ENCODE results near the gene GRM8. TPM values are rescaled to one million over a fixed set of nuclear protein-coding genes. Genes with fewer than 3 reads are reported as not detected.
"Not testable (repeated sequence)": the region's sequence is repeated elsewhere in the genome, so short reads cannot be mapped to it uniquely, and the experiment has no call there.

GRM8 gene
- total RNA-seq, 2 experiments from 2014 or later: not detected

DNA sequence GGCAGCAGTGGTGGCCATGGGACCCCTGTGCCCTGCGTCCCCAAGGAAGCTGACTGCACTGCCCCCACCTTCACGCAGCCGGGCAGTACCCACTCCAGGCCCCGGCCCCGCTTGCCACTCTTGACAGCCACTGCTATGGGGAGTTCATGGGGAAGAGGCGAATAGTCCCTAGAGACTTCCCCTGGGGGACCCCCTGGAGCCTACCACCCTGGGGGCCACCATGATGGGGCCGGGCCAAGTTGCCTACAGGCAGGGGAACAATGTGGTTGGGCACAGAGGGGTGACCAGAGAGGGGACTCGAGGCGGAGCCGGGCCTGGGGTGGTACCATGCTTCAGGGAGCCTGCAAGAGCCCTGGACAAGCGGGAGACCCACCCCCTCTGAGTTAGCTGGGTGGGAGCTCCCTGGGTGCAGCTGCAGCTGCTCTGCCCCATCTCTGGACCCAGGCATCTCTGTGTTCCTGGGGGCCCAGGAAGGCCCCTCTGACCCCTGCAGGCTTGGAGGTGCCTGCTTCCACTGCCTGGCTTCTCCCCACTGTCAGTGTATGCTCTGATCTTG is 567.6 kb downstream of the GRM8 start:
- Histone ChIP-seq H3K79me2 (ENCODE audit: insufficient read depth, low read depth, low read length) (no peaks in the 10 kb centered on the region), H3K4me1 (ENCODE audit: insufficient read depth, low read length, poor library complexity, severe bottlenecking) (no peaks in the 10 kb centered on the region), H3K27ac (ENCODE audit: low read depth, low read length, poor library complexity, severe bottlenecking) (no peak overlapping the region), H3K9me2 (ENCODE audit: insufficient read depth, low read length) (no peaks in the 10 kb centered on the region), H2AFZ (ENCODE audit: low read length) (no peak overlapping the region), H4K20me1 (ENCODE audit: insufficient read depth, low read length) (no peaks in the 10 kb centered on the region), H3K4me2 (ENCODE audit: low read length) (no peak overlapping the region), H3K36me3 (ENCODE audit: insufficient read depth, low read length) (no peaks in the 10 kb centered on the region), H3K9me3 (ENCODE audit: low read length) (no peaks in the 10 kb centered on the region), H3K4me3 (ENCODE audit: low read depth, low read length, poor library complexity, severe bottlenecking) (no peak overlapping the region)
- BruUV-seq (replicated peaks): no TSS peak
- TF ChIP-seq, protein P1, sequence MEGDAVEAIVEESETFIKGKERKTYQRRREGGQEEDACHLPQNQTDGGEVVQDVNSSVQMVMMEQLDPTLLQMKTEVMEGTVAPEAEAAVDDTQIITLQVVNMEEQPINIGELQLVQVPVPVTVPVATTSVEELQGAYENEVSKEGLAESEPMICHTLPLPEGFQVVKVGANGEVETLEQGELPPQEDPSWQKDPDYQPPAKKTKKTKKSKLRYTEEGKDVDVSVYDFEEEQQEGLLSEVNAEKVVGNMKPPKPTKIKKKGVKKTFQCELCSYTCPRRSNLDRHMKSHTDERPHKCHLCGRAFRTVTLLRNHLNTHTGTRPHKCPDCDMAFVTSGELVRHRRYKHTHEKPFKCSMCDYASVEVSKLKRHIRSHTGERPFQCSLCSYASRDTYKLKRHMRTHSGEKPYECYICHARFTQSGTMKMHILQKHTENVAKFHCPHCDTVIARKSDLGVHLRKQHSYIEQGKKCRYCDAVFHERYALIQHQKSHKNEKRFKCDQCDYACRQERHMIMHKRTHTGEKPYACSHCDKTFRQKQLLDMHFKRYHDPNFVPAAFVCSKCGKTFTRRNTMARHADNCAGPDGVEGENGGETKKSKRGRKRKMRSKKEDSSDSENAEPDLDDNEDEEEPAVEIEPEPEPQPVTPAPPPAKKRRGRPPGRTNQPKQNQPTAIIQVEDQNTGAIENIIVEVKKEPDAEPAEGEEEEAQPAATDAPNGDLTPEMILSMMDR (conservative IDR thresholded peaks at IDR 0.05; ENCODE audit: low read length): no peak
- no peak for TF ChIP-seq EZH2phosphoT487 (IDR thresholded peaks at IDR 0.05; ENCODE audit: borderline replicate concordance, low read depth, low read length)
- ChIA-PET POLR2A (no interaction called here), CTCF (ENCODE audit: unreplicated experiment) (no interaction called here)
- no peak for DNase-seq (ENCODE audit: low spot score)
- intact Hi-C loops (cut with micrococcal nuclease; ENCODE audit: unreplicated experiment): no loop called here

- no peaks in the 10 kb centered on the region for H3K79me2 ChIP-seq (ENCODE audit: insufficient read depth, low read depth, low read length)
- H3K27ac ChIP-seq (ENCODE audit: low read depth, low read length, poor library complexity, severe bottlenecking): no peak overlapping the region
- H2AFZ ChIP-seq (ENCODE audit: low read length): no peak overlapping the region
- no peaks in the 10 kb centered on the region for H3K9me2 ChIP-seq (ENCODE audit: insufficient read depth, low read length)
- no peak for DNase-seq (ENCODE audit: low spot score)
- H3K9me3 ChIP-seq (ENCODE audit: low read length): no peaks in the 10 kb centered on the region
- H3K4me1 ChIP-seq (ENCODE audit: insufficient read depth, low read length, poor library complexity, severe bottlenecking): no peaks in the 10 kb centered on the region
- ChIA-PET CTCF (ENCODE audit: unreplicated experiment) (no interaction called here), POLR2A (no interaction called here)
- no peak overlapping the region for H3K4me2 ChIP-seq (ENCODE audit: low read length)
- no peak overlapping the region for H3K4me3 ChIP-seq (ENCODE audit: low read depth, low read length, poor library complexity, severe bottlenecking)
- no peak for TF ChIP-seq EZH2phosphoT487 (IDR thresholded peaks at IDR 0.05; ENCODE audit: borderline replicate concordance, low read depth, low read length)
- TF ChIP-seq, protein P1 (conservative IDR thresholded peaks at IDR 0.05; ENCODE audit: low read length): no peak
- no peaks in the 10 kb centered on the region for H3K36me3 ChIP-seq (ENCODE audit: insufficient read depth, low read length)
- intact Hi-C loops (cut with micrococcal nuclease; ENCODE audit: unreplicated experiment): no loop called here
- BruUV-seq (replicated peaks): no TSS peak
- H4K20me1 ChIP-seq (ENCODE audit: insufficient read depth, low read length): no peaks in the 10 kb centered on the region
Measured at GRCh38 chr7:126682176-126682575, 570.6 kb downstream of the GRM8 start.

GRCh38 chr7:126668762-126669161 is 584.0 kb downstream of the GRM8 start:
- H3K4me1 ChIP-seq (ENCODE audit: insufficient read depth, low read length, poor library complexity, severe bottlenecking); H3K4me3 ChIP-seq (ENCODE audit: low read depth, low read length, poor library complexity, severe bottlenecking); H3K9me2 ChIP-seq (ENCODE audit: insufficient read depth, low read length); BruUV-seq (replicated peaks); DNase-seq (ENCODE audit: low spot score); POLR2A ChIA-PET; H3K79me2 ChIP-seq (ENCODE audit: insufficient read depth, low read depth, low read length); intact Hi-C loops (cut with micrococcal nuclease; ENCODE audit: unreplicated experiment); H4K20me1 ChIP-seq (ENCODE audit: insufficient read depth, low read length); H2AFZ ChIP-seq (ENCODE audit: low read length); H3K27ac ChIP-seq (ENCODE audit: low read depth, low read length, poor library complexity, severe bottlenecking); H3K9me3 ChIP-seq (ENCODE audit: low read length); H3K36me3 ChIP-seq (ENCODE audit: insufficient read depth, low read length); H3K4me2 ChIP-seq (ENCODE audit: low read length): not testable (repeated sequence)
- CTCF ChIA-PET (ENCODE audit: unreplicated experiment): interaction anchor here (0.5 kb wide), 1 partner anchor 1147 kb away, joined by 3 read pairs; no protein-coding TSS in a partner anchor
